HG03045 (cell line): ENCODE data around the gene PRPF6.
A peak's percentile ranks its signal among the peaks of the same experiment; 100 is the strongest.

Experiments
- ATAC-seq: cut with Tn5 transposase; IDR thresholded peaks from one replicate; pipeline ENCODE4 v1.9.1; 2021; ENCODE audit warnings: mild to moderate bottlenecking, moderate library complexity; ENCODE audit not compliant: unreplicated experiment

The PRPF6 gene

GRCh38 chr20:63945031-63945658, 35.8 kb upstream of the PRPF6 start:
- no peak for ATAC-seq

- no peak for ATAC-seq
Measured at GRCh38 chr20:63945921-63946920, 34.7 kb upstream of the PRPF6 start.

GRCh38 chr20:63946986-63947637, 33.8 kb upstream of the PRPF6 start:
- ATAC-seq = no peak

- no peak for ATAC-seq
Measured at GRCh38 chr20:63947638-63948456, 33.1 kb upstream of the PRPF6 start.

GRCh38 chr20:63950701-63951397, 30.1 kb upstream of the PRPF6 start:
- ATAC-seq = no peak

GRCh38 chr20:63951398-63952209, 29.3 kb upstream of the PRPF6 start:
- ATAC-seq = no peak

- ATAC-seq = no peak
Measured at GRCh38 chr20:63952210-63952535, 28.8 kb upstream of the PRPF6 start.

GRCh38 chr20:63952769-63953168, 28.2 kb upstream of the PRPF6 start:
- no peak for ATAC-seq

- ATAC-seq = no peak
Measured at GRCh38 chr20:63953764-63954429, 27.0 kb upstream of the PRPF6 start.

- ATAC-seq = peak; percentile 9
Measured at GRCh38 chr20:63955281-63955826, 25.6 kb upstream of the PRPF6 start.

- ATAC-seq = peak; percentile 70
Measured at GRCh38 chr20:63955827-63956663, 24.9 kb upstream of the PRPF6 start, which contains the start of gene UCKL1. Gene UCKL1, minus strand, starts transcription at chr20:63956416. Its CDS starts 44 bp downstream, at chr20:63956372.

- peak; percentile 13 for ATAC-seq
Measured at GRCh38 chr20:63956664-63957003, 24.3 kb upstream of the PRPF6 start.

GRCh38 chr20:63957004-63957689, 23.8 kb upstream of the PRPF6 start:
- no peak for ATAC-seq

- ATAC-seq = no peak
Measured at GRCh38 chr20:63957690-63958441, 23.1 kb upstream of the PRPF6 start.

GRCh38 chr20:63958471-63958870, 22.5 kb upstream of the PRPF6 start:
- ATAC-seq = no peak

GRCh38 chr20:63958964-63959698, 21.8 kb upstream of the PRPF6 start:
- no peak for ATAC-seq
